Gastroesophageal sphincter (tissue), 4 donors: ENCODE measurements around the gene ZFAND2A. TPM values are rescaled to one million over a fixed set of nuclear protein-coding genes. Genes with fewer than 3 reads are reported as not detected.
"Not testable (repeated sequence)": the region's sequence is repeated elsewhere in the genome, so short reads cannot be mapped to it uniquely, and the experiment has no call there.

Experiments used
- ATAC-seq: fragments of 150-250 bp; one replicate; pipeline ENCODE4 v1.9.1; 2016; ENCODE audit warnings: mild to moderate bottlenecking, moderate library complexity
- H3K27ac ChIP-seq, 4 donors: fragments of 200-600 bp; sonication (generic) in 3 of 4; 1 replicate in 3 of 4; 2 replicates in 1 of 4; pipeline ENCODE4 v1.5.1; 2016 to 2019
- H3K27me3 ChIP-seq: fragments of 200-600 bp; sonication (generic); one replicate; pipeline ENCODE4 v1.5.1; 2019
- H3K36me3 ChIP-seq, 2 donors: fragments of 200-600 bp; sonication (generic); one replicate each; pipeline ENCODE4 v1.5.1; 2019; ENCODE audit warnings: control low read depth in 1 of 2
- H3K4me1 ChIP-seq, 3 donors: fragments of 200-600 bp; sonication (generic); 1 replicate in 2 of 3; 2 replicates in 1 of 3; pipeline ENCODE4 v1.5.1; 2016 to 2019; ENCODE audit warnings: control low read depth in 2 of 3
- H3K4me3 ChIP-seq, 2 donors: fragments of 200-600 bp; sonication (generic); one replicate each; pipeline ENCODE4 v1.5.1; 2019; ENCODE audit warnings: mild to moderate bottlenecking in 1 of 2, moderate library complexity in 1 of 2
- H3K9me3 ChIP-seq, 3 donors: fragments of 200-600 bp; sonication (generic); one replicate each; pipeline ENCODE4 v1.5.1; 2017 to 2019; ENCODE audit warnings: control low read depth in 2 of 3
- CTCF ChIP-seq, 4 experiments: fragments of 200-600 bp in 2 of 4; fragments of 450-650 bp in 2 of 4; sonication (generic) in 1 of 4; IDR thresholded peaks; one replicate each; pipeline ENCODE4 v1.5.1; 2017 to 2019; ENCODE audit warnings: antibody characterized with exemption in 4 of 4, mild to moderate bottlenecking in 2 of 4, moderate library complexity in 2 of 4
- EP300 ChIP-seq: sonication (generic); formaldehyde crosslinking; IDR thresholded peaks from one replicate; pipeline ENCODE4 v1.6.1; 2017; ENCODE audit warnings: antibody characterized with exemption, mild to moderate bottlenecking
- POLR2A ChIP-seq, 2 donors: fragments of 450-650 bp; IDR thresholded peaks; one replicate each; pipeline ENCODE4 v1.6.1; 2017; ENCODE audit warnings: antibody characterized with exemption in 2 of 2, mild to moderate bottlenecking in 2 of 2, moderate library complexity in 1 of 2
- POLR2AphosphoS5 ChIP-seq: sonication (generic); formaldehyde crosslinking; IDR thresholded peaks from one replicate; pipeline ENCODE4 v1.6.1; 2017; ENCODE audit warnings: antibody characterized with exemption
- WGBS, 2 donors: methylation state at CpG; one replicate each; pipeline ENCODE4 v1.1.5; 2018; ENCODE audit warnings: low coverage in 1 of 2; 5-methylcytosine and 5-hydroxymethylcytosine counted together
- total RNA-seq, 4 donors: library from RNA; depleted of rRNA; stranded (reverse); fragments of >200 nt; gene quantifications; one replicate each; pipeline ENCODE4 v1.1.0, GENCODE V29; 2016

The ZFAND2A gene
- total RNA-seq, 4 donors from 2014 or later, result 19.1 to 28.0 (median 24.0) TPM

GRCh38 chr7:1168422-1168821 is 8.4 kb upstream of the ZFAND2A start:
- peaks cover 0 to 28% of the 10 kb centered on the region in 2 donors for H3K36me3 ChIP-seq
- no peak for ATAC-seq
- WGBS, 2 donors, result 64 to 79% methylated on average over 8 to 9 of the region's 11 CpGs
- TF ChIP-seq POLR2A (IDR thresholded peaks at IDR 0.05) (no peak), EP300 (no peak), CTCF (IDR thresholded peaks at IDR 0.05) (no peak), POLR2AphosphoS5 (no peak)
- H3K27me3 ChIP-seq, result no peaks in the 10 kb centered on the region
- H3K9me3 ChIP-seq, result no peaks in the 10 kb centered on the region
- no peak overlapping the region for H3K4me3 ChIP-seq
- H3K27ac ChIP-seq, result no peak overlapping the region
- peaks cover 0 to 21% (median 3%) of the 10 kb centered on the region in 3 donors for H3K4me1 ChIP-seq

DNA sequence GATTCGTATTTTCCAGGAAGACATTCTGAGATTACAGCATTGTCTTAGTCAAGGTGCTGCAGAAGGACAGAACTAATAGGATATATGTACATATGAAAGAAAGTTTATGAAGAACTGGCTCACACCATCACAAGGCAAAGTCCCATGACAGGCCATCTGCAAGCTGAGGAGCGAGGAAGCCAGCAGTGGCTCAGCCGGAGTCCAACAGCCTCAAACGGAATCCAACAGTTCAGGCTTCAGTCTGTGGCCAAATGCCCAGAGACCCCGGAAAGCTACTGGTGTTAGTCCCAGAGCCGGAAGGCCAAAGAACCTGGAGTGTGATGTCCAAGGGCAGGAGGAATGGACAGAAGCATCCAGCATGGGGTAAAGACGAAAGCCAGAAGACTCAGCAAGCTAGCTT is 4.4 kb upstream of the ZFAND2A start:
- WGBS, 2 donors, result 83% methylated on average over 5 of the region's 7 CpGs; no CpG with 5 or more reads in 1 of the 2 donors
- H3K9me3 ChIP-seq, result no peaks in the 10 kb centered on the region
- H3K4me1 ChIP-seq, result peaks cover 0 to 19% (median 9%) of the 10 kb centered on the region in 3 donors
- H3K36me3 ChIP-seq, result peaks cover 0 to 37% of the 10 kb centered on the region in 2 donors
- no peaks in the 10 kb centered on the region for H3K27me3 ChIP-seq
- ATAC-seq, result no peak
- no peak overlapping the region for H3K27ac ChIP-seq
- TF ChIP-seq POLR2A (IDR thresholded peaks at IDR 0.05) (no peak), CTCF (IDR thresholded peaks at IDR 0.05) (no peak), POLR2AphosphoS5 (no peak), EP300 (no peak)
- no peak overlapping the region for H3K4me3 ChIP-seq

DNA sequence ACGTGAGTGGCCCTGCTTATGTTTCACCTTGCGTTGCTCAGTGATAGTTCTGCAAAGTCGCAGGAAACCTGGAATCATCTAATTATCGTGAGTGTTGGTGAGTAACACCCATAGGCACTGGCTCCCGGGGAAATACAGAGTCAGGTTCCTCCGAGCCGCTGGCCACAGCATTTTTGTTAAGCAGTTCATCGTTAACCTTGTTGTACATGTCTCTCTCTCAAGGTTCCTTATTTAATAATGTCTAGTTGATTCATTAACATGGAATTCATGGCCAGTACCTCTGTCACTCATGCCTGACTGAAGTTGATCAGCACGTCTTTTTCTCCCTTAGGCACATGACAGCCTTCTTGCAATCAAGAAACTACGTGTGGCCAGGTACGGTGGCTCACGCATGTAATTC is 3.1 kb upstream of the ZFAND2A start:
- no peak for ATAC-seq
- no peak for TF ChIP-seq EP300
- no peak for TF ChIP-seq CTCF (IDR thresholded peaks at IDR 0.05)
- no peak for TF ChIP-seq POLR2A (IDR thresholded peaks at IDR 0.05)
- TF ChIP-seq POLR2AphosphoS5, result no peak
- WGBS, 2 donors, result 93 to 94% methylated on average over 12 of the region's 12 CpGs

GRCh38 chr7:1160670-1161021 is 650 bp upstream of the ZFAND2A start:
- Histone ChIP-seq H3K27ac (peak overlapping the region; percentile 87 to 99 (median 92)), H3K4me3 (peak overlapping the region; percentile 57 to 98), H3K9me3 (no peaks in the 10 kb centered on the region), H3K27me3 (no peaks in the 10 kb centered on the region), H3K36me3 (peaks cover 0 to 53% of the 10 kb centered on the region in 2 donors), H3K4me1 (peaks cover 0 to 30% (median 16%) of the 10 kb centered on the region in 3 donors)
- WGBS, 2 donors, result 0 to 70% methylated on average over 2 to 4 of the region's 19 CpGs
- peak; percentile 23 for ATAC-seq
- no peak for TF ChIP-seq POLR2A (IDR thresholded peaks at IDR 0.05)
- no peak for TF ChIP-seq CTCF (IDR thresholded peaks at IDR 0.05)
- no peak for TF ChIP-seq EP300
- TF ChIP-seq POLR2AphosphoS5, result no peak

More for the DNA sequence above, 3.1 kb upstream of the ZFAND2A start:
- no peaks in the 10 kb centered on the region for H3K27me3 ChIP-seq
- H3K27ac ChIP-seq, result no peak overlapping the region
- H3K9me3 ChIP-seq, result no peaks in the 10 kb centered on the region
- H3K4me3 ChIP-seq, result no peak overlapping the region
- peaks cover 0 to 25% (median 15%) of the 10 kb centered on the region in 3 donors for H3K4me1 ChIP-seq
- peaks cover 0 to 38% of the 10 kb centered on the region in 2 donors for H3K36me3 ChIP-seq

DNA sequence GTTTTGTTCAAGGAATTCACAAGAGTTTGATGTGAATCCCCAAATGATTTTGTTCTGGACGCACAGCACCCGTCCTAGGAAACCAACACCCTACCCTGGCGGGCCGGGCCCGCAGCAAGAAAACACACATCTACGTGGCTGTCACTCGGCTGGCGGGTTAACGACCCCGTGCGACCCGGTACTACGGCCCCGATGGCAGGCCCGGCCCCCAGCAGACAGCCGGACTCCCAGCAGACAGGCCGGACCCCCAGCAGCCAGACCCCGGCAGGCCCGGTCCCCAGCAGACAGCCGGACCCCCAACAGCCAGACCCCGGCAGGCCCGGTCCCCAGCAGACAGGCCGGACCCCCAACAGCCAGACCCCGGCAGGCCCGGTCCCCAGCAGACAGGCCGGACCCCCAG is 765 bp downstream of the ZFAND2A start:
- not testable (repeated sequence) for ATAC-seq, H3K9me3 ChIP-seq, H3K27me3 ChIP-seq
- WGBS, 2 donors, result no CpG with 5 or more reads among the region's 26 CpGs
- H3K27ac ChIP-seq, result peak overlapping the region in 2 of 4 donors; percentile 95 to 99
- H3K4me3 ChIP-seq, result peak overlapping the region; percentile 57 to 98
- H3K4me1 ChIP-seq, result peaks cover 0 to 30% (median 16%) of the 10 kb centered on the region in 3 donors
- peaks cover 0 to 54% of the 10 kb centered on the region in 2 donors for H3K36me3 ChIP-seq
